Measurements from ENCODE around the gene SACM1L. TPM values are rescaled to one million over a fixed set of nuclear protein-coding genes. Genes with fewer than 3 reads are reported as not detected.

Gene SACM1L
- total and polyA plus RNA-seq, 2 of the 13 experiments (the other 11 are each of a cell fraction or from before 2014, with no cell fraction given) = 15.1 to 27.8 TPM

- TF ChIP-seq THAP9 (CRISPR knock-in tag; IDR thresholded peaks at IDR 0.05; ENCODE audit: borderline replicate concordance) (peak; percentile 87; the same call in 1 of the 2 replicates), FUBP1 (CRISPR knock-in tag; IDR thresholded peaks at IDR 0.05; ENCODE audit: borderline replicate concordance) (no peak), RFXANK (CRISPR knock-in tag; IDR thresholded peaks at IDR 0.05) (peak; percentile 76; the same call in 1 of the 2 replicates), ZIK1 (CRISPR knock-in tag; IDR thresholded peaks at IDR 0.05; ENCODE audit: borderline replicate concordance, low read depth) (peak; percentile 42; the same call in 1 of the 2 replicates), KDM5A (IDR thresholded peaks at IDR 0.05; ENCODE audit: borderline replicate concordance, low read length) (peak; percentile 56), ZNF687 (CRISPR knock-in tag; IDR thresholded peaks at IDR 0.05) (peak; percentile 96), PHF8 (CRISPR knock-in tag; IDR thresholded peaks at IDR 0.05) (peak; percentile 98), MEF2D (CRISPR knock-in tag; IDR thresholded peaks at IDR 0.05) (peak; percentile 92), STAT6 (CRISPR knock-in tag; IDR thresholded peaks at IDR 0.05; ENCODE audit: borderline replicate concordance) (no peak), TFDP1 (CRISPR knock-in tag; IDR thresholded peaks at IDR 0.05; ENCODE audit: borderline replicate concordance) (peak; percentile 96), MAFG (CRISPR knock-in tag; IDR thresholded peaks at IDR 0.05) (no peak), ARID2 (CRISPR knock-in tag; IDR thresholded peaks at IDR 0.05; ENCODE audit: borderline replicate concordance) (peak; percentile 63; the same call in 1 of the 2 replicates), ZNF101 (CRISPR knock-in tag; IDR thresholded peaks at IDR 0.05; ENCODE audit: borderline replicate concordance, low read depth) (no peak)
Measured at GRCh38 chr3:45688882-45689786, at the start of gene SACM1L (continued).
